GM18909 (cell line): ENCODE measurements around the gene PLB1.

Experiments
- ATAC-seq: cut with Tn5 transposase; IDR thresholded peaks from one replicate; pipeline ENCODE4 v1.9.1; 2021; ENCODE audit warnings: mild to moderate bottlenecking; ENCODE audit not compliant: unreplicated experiment, poor library complexity

PLB1 gene

GRCh38 chr2:28490558-28490957, 5.3 kb upstream of the PLB1 start:
- ATAC-seq: no peak

- ATAC-seq: no peak
Measured at GRCh38 chr2:28492282-28492681, 3.6 kb upstream of the PLB1 start.

DNA sequence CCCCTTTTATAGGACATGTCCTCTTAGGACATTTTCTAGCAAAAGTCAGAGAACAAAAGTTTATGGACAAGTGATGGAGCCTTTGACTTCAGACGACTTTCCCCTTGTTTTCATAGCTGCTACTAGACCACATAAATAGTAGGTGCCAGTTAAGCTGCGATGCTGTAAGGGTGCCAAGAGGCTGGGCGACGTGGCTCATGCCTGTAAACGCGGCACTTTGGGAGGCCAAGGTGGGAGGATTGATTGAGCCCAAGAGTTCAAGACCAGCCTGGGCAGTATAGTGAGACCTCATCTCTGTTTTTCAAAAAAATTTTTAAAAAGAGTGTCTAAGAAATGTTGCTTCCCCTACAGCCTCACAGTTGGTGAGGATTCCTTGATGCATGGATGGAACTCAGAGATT, 2.2 kb upstream of the PLB1 start:
- no peak for ATAC-seq

DNA sequence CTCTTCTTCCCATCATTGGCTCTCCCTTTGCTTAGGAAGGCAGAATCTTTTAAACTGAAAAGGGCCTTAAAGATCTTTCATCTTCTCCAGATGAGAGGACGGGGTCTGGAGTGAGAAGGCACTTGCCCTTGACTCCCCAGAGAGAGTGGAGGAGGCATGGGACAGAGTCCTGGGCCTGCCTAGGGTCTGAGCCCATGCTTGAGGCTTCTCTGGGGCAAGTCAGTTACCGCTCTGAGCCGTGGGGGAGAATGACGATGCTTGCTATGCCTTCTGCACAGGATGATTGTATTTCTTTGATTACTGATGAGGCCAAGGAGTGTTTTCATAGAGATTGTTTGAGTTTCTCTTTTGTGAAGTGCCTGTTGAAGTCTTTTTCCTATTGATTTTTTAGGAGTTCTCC, 921 bp downstream of the PLB1 start:
- no peak for ATAC-seq

GRCh38 chr2:28497206-28497605, 1.3 kb downstream of the PLB1 start:
- no peak for ATAC-seq

DNA sequence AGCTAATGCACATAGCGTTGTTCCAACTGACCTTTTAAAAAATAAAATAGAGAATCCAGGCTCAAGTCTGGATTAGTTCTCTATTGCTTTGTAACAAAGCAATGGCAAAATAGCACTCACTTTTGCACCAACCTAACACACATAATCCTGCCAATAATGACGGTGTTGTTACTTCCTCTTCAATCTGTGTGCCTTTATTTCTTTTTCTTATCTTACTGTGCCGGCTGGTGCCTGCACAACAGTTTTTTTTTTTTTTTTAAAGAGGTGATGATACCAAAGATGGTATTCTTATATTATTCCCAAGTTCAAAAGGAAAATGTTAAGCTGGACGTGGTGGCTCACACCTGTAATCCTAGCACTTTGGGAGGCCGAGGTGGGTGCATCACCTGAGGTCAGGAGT, 3.4 kb downstream of the PLB1 start:
- ATAC-seq: no peak

DNA sequence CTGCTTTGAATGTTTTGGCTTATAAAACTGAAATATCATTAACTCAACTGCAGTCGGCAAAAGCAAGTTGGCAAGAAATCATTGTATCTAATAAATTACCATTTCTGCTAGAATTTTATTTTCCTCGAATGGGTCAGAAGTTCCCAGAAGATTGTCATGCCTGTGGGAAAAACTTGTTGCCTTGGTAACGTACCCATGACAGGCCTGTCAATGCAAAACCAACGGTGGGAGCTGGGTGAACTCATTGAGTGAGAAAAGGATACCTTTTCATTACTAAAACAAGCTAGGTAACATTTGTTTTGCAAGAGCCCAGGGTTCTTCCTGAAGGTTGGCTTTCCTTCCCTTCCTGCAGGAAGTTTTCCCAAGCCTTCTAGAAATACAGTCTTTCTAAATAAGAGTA, 9.5 kb downstream of the PLB1 start:
- no peak for ATAC-seq

- ATAC-seq: no peak
Measured at GRCh38 chr2:28506112-28506910, 10.5 kb downstream of the PLB1 start.

DNA sequence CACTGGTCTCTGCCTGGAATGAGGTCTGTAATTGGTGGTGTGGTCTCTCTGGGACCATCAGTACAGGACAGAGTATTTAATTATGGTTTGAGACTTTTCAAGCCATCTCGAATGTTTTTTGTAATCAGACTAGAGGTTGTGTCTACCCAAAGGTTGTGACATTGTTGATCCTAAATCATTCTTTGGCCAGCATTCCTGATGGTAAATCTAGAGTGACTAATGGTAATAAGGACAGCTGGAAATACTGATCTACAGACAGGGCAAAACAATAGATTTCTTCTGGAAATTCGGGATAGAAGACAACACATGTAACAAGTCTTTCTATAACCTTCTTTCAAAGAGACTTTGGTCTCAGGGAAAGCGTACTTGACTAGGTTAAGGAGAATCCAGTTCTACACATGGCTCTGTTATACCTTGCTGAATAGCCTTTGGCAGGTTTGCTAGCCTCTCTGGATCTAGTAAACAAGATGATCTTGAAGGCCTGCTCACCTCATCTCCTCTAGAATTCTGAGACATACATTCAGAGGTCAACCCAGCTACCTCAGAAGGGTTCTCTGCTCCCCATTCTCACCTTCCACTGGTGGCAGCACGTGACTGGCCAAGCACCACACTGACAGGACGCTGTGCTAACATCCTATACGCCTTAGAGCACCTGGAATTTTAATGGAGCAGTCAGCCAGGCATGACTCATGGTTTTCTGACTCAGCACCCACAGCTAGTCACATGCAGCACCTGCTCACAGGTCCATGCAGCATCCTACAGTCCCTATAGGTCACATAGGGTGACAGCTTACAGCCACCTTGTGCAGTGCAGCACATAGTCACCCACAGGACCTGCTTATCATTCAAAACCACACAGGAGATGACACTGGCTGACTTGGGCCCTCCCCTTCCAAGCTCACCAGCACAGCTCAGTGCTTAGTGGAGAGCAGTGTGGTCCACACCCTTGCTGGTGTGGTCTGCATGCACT, 12.2 kb downstream of the PLB1 start:
- no peak for ATAC-seq

DNA sequence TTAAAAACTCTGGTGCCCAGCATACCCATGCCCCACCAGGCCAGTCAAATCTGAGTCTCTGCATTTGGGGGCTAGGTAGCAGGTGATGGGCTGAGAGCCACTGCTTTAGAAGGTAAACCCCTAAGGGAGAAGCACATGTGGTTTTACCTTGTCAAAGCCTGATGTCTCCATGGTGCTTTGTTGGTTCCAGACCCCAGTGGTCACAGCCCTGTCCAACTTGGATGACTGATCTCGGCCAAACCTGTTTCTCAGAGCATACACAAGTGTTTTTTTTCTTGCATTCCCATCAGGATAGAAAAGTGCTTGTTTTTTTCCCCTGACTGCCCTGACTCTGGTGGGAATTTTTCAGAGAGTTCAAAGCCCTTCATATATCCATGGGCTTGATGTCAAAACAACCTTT, 13.5 kb downstream of the PLB1 start:
- no peak for ATAC-seq

DNA sequence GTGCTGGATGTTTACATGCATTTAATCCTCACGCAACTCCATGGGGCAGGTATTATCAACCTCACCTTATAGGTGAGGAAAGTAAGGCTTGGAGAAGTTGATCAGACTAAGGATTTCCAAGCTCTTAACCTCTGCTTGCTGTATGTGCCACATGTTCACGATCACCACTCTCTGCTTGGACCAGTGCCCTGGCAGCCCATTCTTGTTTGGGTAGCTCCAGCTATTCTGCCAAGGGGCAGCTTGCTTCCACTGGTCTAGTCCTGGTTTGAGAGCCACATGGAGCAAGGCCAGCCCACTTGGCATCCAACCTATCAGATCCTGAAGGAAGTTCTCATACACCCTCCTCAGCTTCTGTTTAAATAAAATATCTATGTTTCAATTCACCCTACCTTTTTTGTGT, 14.3 kb downstream of the PLB1 start:
- no peak for ATAC-seq

DNA sequence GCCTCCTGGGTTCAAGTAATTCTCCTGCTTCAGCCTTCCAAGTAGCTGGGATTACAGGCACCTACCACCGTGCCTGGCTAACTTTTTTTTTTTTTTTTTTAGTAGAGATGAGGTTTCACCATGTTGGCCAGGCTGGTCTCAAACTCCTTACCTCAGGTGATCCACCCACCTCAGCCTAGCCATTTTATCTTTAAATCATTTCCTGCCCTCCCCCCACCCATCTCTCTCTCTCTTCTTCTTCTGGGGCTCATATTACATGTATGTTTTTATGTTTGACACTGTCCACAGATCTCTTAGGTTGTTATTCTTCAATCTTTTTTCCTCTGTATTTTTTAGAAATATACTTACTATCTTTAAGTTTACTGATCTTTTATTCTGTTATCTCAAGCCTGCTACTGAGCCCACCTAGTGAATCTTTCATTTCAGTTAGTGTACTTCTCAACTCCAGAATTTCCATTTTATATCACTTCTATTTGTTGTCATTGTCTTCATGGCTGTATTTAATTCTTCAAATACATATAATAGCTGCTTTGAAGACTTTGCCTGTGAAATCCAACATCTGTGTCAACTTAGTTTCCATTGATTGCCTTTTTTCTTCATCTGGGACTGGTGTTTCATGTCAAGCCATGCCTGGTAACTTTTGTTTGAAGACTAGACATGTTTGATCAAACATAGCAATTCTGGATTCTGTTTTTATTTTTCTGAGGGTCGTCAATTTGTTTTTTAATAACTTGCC, 16.2 kb downstream of the PLB1 start:
- ATAC-seq: no peak

DNA sequence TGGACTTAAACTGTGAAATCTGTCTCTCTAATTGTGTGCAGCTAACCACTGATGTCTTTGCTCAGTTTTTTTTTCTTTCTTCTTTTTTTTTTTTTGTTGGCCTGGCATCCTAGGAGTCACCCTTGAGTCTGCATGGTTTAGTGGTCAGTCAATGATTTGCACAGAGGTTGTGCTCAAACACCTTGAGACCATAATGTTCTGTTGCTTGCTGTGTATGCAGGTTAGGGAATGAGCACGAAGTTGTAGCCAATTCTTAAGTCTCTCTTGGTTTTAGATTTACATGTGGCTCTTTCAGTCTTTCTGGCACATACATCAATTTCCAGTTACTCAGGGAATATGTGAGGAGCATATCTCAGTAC, 16.7 kb downstream of the PLB1 start:
- ATAC-seq: no peak

DNA sequence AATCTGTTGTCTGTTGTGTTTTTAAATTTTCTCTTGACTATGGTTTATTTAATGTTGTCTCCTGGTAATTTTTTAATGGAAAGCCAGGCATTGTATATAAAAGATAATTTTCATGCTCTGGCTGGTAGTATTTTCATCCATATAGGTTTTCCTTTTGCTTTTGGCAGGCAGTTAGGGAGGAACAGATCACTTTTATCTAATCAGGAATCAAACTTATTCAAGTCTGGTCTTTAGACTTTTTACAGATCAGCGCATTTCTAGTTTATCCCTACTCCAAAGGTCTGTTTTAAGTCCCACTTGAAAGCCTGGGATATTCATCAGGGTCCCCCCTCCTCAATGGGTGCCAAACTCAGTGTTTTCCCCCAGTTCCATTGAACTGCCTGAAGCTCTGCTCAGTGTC, 17.2 kb downstream of the PLB1 start:
- ATAC-seq: no peak

- ATAC-seq: no peak
Measured at GRCh38 chr2:28515176-28515751, 19.4 kb downstream of the PLB1 start.

GRCh38 chr2:28516430-28516829, 20.6 kb downstream of the PLB1 start:
- ATAC-seq: no peak

DNA sequence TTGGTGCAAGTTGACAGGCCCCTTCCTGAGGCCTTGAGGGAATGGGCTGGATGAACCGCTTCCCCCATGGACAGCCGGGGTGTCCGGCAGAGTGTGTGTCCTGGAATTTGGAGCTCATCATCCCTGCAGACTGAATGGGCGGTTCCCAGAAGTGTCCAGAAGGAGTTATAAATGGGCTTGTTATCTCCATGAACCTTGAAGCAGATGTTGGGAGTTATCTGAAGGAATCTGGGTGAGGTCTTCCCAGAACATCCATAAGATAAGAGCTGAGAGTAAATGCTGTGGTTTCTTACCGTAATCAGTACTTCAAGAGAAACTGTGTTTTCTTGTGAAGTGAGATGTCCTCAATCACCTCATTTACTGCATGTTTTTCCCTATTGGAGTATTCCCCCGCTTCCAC, 21.1 kb downstream of the PLB1 start:
- ATAC-seq: no peak

GRCh38 chr2:28521663-28522062, 25.8 kb downstream of the PLB1 start:
- no peak for ATAC-seq

- ATAC-seq: no peak
Measured at GRCh38 chr2:28522481-28522880, 26.6 kb downstream of the PLB1 start.

DNA sequence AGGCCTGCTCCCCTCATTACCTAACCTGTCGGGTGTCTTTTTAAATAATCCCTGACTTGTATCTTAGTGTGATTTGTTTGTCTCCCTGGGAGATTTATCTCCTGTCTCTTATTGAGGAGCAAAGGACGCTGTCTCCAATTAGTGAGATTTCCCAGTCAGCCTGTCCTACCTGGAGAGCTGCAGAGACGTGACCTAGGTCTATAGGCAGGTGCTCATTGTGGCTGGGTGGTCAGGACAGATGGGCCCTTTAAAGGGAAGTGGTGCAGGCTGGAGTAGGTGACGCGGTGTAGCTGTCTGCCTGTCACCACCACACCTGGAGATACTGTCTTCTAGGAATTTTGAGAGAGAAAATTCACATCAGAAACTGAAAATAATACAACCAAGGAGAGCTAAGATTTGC, 28.0 kb downstream of the PLB1 start:
- ATAC-seq: no peak

DNA sequence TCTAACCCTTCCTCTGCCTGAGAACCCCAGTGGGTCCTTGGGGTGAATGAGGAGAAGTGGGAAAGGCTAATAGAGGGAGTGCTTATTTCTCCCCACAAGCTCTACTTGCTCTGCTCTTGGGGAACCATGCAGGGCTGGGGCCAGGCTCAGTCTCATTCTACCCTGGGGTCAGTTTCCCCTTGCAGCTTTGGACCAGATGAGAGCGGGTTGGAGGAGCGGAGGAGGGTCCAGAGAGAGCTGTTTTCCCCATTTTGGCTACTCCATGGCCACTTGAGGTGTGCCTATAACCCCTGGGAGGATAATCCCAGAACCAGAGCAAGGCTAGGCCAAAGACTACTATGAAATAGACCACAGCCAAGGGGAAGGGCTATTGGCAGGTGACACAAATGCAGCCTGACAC, 29.6 kb downstream of the PLB1 start:
- ATAC-seq: no peak
